ENCODE measurements around the gene SYT2. TPM values are rescaled to one million over a fixed set of nuclear protein-coding genes. Genes with fewer than 3 reads are reported as not detected.
"Not testable (repeated sequence)": the region's sequence is repeated elsewhere in the genome, so short reads cannot be mapped to it uniquely, and the experiment has no call there.

Gene SYT2
- total RNA-seq, 4 donors from 2014 or later = under 0.01 to 0.38 TPM; not detected in 2

- no peak for DNase-seq
- no peak for TF ChIP-seq POLR2A (IDR thresholded peaks at IDR 0.05)
- no peak for TF ChIP-seq CTCF (IDR thresholded peaks at IDR 0.05)
- no peaks in the 10 kb centered on the region for H3K9me3 ChIP-seq
- 84 to 90% methylated on average over 4 of the region's 4 CpGs for WGBS, 2 donors
- no peak overlapping the region for H3K4me3 ChIP-seq (replicated peaks in 1 of 3)
- H3K4me1 ChIP-seq = no peaks in the 10 kb centered on the region
- intact Hi-C loops (cut with DNase I) = no loop called here
- H3K27me3 ChIP-seq = no peaks in the 10 kb centered on the region
- no peak overlapping the region for H3K27ac ChIP-seq
- peaks cover 57 to 66% of the 10 kb centered on the region in 2 donors for H3K36me3 ChIP-seq
Observed at GRCh38 chr1:202728951-202729350, 18.7 kb upstream of the SYT2 start.

GRCh38 chr1:202725526-202725925, 15.3 kb upstream of the SYT2 start:
- 95% methylated on average over 3 of the region's 3 CpGs for WGBS, 2 donors
- Histone ChIP-seq H3K9me3 (no peaks in the 10 kb centered on the region), H3K27ac (no peak overlapping the region), H3K36me3 (peaks cover 26 to 36% of the 10 kb centered on the region in 2 donors), H3K4me1 (no peaks in the 10 kb centered on the region), H3K27me3 (no peaks in the 10 kb centered on the region), H3K4me3 (replicated peaks in 1 of 3) (no peak overlapping the region)
- intact Hi-C loops (cut with DNase I) = no loop called here
- DNase-seq = no peak
- no peak for TF ChIP-seq CTCF (IDR thresholded peaks at IDR 0.05)
- TF ChIP-seq POLR2A (IDR thresholded peaks at IDR 0.05) = no peak

GRCh38 chr1:202723708-202724107, 13.5 kb upstream of the SYT2 start:
- no peaks in the 10 kb centered on the region for H3K27me3 ChIP-seq
- no peaks in the 10 kb centered on the region for H3K4me1 ChIP-seq
- intact Hi-C loops (cut with DNase I) = no loop called here
- no peak overlapping the region for H3K27ac ChIP-seq
- no peaks in the 10 kb centered on the region for H3K9me3 ChIP-seq
- TF ChIP-seq POLR2A (IDR thresholded peaks at IDR 0.05) = no peak
- no peak for TF ChIP-seq CTCF (IDR thresholded peaks at IDR 0.05)
- peaks cover 11 to 18% of the 10 kb centered on the region in 2 donors for H3K36me3 ChIP-seq
- no peak overlapping the region for H3K4me3 ChIP-seq (replicated peaks in 1 of 3)
- WGBS, 2 donors = 90 to 95% methylated on average over 7 of the region's 7 CpGs
- DNase-seq = no peak

- H3K27me3 ChIP-seq; intact Hi-C loops (cut with DNase I); H3K9me3 ChIP-seq; H3K27ac ChIP-seq; H3K4me3 ChIP-seq (replicated peaks in 1 of 3); H3K4me1 ChIP-seq; DNase-seq: not testable (repeated sequence)
- peaks cover 8 to 11% of the 10 kb centered on the region in 2 donors for H3K36me3 ChIP-seq
- WGBS, 2 donors = 69 to 79% methylated on average over 6 of the region's 6 CpGs
Observed at GRCh38 chr1:202723046-202723445, 12.8 kb upstream of the SYT2 start.

GRCh38 chr1:202716654-202717053, 6.4 kb upstream of the SYT2 start:
- no peak for DNase-seq
- Histone ChIP-seq H3K9me3 (no peaks in the 10 kb centered on the region), H3K27me3 (no peaks in the 10 kb centered on the region), H3K27ac (no peak overlapping the region), H3K4me1 (no peaks in the 10 kb centered on the region), H3K36me3 (no peaks in the 10 kb centered on the region), H3K4me3 (replicated peaks in 1 of 3) (no peak overlapping the region)
- intact Hi-C loops (cut with DNase I) = loop anchor here (10.0 kb wide), 3 partner anchors 222 to 532 kb away; partner anchors contain the start of genes PPP1R12B and UBE2T
- TF ChIP-seq POLR2A (IDR thresholded peaks at IDR 0.05) (no peak), CTCF (IDR thresholded peaks at IDR 0.05) (no peak)
- WGBS, 2 donors = 91 to 94% methylated on average over 2 of the region's 2 CpGs

GRCh38 chr1:202714202-202714601, 3.9 kb upstream of the SYT2 start:
- intact Hi-C loops (cut with DNase I) = loop anchor here (10.0 kb wide), 3 partner anchors 219 to 529 kb away; partner anchors contain the start of genes PPP1R12B and UBE2T
- not testable (repeated sequence) for H3K27me3 ChIP-seq; H3K36me3 ChIP-seq; H3K4me3 ChIP-seq (replicated peaks in 1 of 3); H3K27ac ChIP-seq; H3K9me3 ChIP-seq; DNase-seq
- 95 to 100% methylated on average over 1 of the region's 1 CpG for WGBS, 2 donors
- H3K4me1 ChIP-seq = peaks cover 10 to 15% of the 10 kb centered on the region in 2 donors

Data from thyroid gland (tissue), 4 donors.